HCT116 (cell line): ENCODE data around the gene PPFIBP1. TPM values are rescaled to one million over a fixed set of nuclear protein-coding genes. Genes with fewer than 3 reads are reported as not detected.

Experiments used
- ATAC-seq: fragments of 200-7000 bp; cut with Tn5 transposase; 2 replicates; pipeline ENCODE4 v1.9.1; 2020; ENCODE audit warnings: mild to moderate bottlenecking, moderate library complexity
- BruUV-seq: library from RNA; stranded (reverse); fragments of 400-500 nt; replicated peaks from 2 replicates; lab custom pipeline; 2021; lab: Mats Ljungman, UMichigan
- CTCF ChIA-PET: fragments of 300-600 bp; sonication (Branson Sonifier 250); formaldehyde crosslinking; loops from one replicate; lab custom pipeline; 2021; ENCODE audit warnings: antibody characterized with exemption; lab: Charles Lee
- POLR2A ChIA-PET: fragments of 300-600, 350-600 bp; sonication (Branson Sonifier 250); formaldehyde crosslinking; loops from one replicate; lab custom pipeline; 2021; ENCODE audit warnings: antibody characterized with exemption; lab: Charles Lee
- RAD21 ChIA-PET, 2 experiments: fragments of 300-600 bp; sonication (Branson Sonifier 250); formaldehyde crosslinking; loops; one replicate each; lab custom pipeline; 2023; ENCODE audit warnings: low total read pairs in 2 of 2; ENCODE audit not compliant: uncharacterized antibody in 2 of 2, unreplicated experiment in 2 of 2, low non-redundant PET in 1 of 2; lab: Charles Lee
- DNase-seq: peaks from one replicate; pipeline ENCODE4 v3.0.0-alpha.2; 2010; ENCODE audit warnings: low read depth, low spot score
- H2AFZ ChIP-seq: fragments of 200-600 bp; shearing (Covaris generic), sonication (generic); 2 replicates; pipeline ENCODE4 v1.6.1; 2017; ENCODE audit warnings: low read depth, mixed run types, mixed read lengths, antibody characterized with exemption, low read length; ENCODE audit not compliant: poor library complexity, severe bottlenecking
- H3K27ac ChIP-seq: 2 replicates; pipeline ENCODE4 v1.5.1; 2012; ENCODE audit warnings: low read depth, low read length
- H3K27me3 ChIP-seq: fragments of 200-600 bp; sonication (generic); 2 replicates; pipeline ENCODE4 v1.6.1; 2016; ENCODE audit warnings: mixed run types, low read length, mixed read lengths; ENCODE audit not compliant: insufficient read depth
- H3K36me3 ChIP-seq, 2 experiments: fragments of 200-500 bp in 1 of 2; fragments of 200-600 bp in 1 of 2; sonication (Bioruptor generic) in 1 of 2; sonication (generic) in 1 of 2; 2 replicates each; pipeline versions ENCODE4 v1.5.1 to v1.6.1; 2014 to 2016; ENCODE audit warnings: low read length in 2 of 2, inconsistent platforms in 1 of 2, mixed read lengths in 1 of 2, mixed run types in 1 of 2; ENCODE audit not compliant: insufficient read depth in 2 of 2, control insufficient read depth in 1 of 2
- H3K4me1 ChIP-seq, 2 experiments: fragments of 200-600 bp in 1 of 2; sonication (generic) in 1 of 2; 2 replicates each; pipeline versions ENCODE4 v1.5.1 to v1.6.1; 2012 to 2017; ENCODE audit warnings: low read length in 2 of 2, inconsistent platforms in 1 of 2, mild to moderate bottlenecking in 1 of 2, mixed read lengths in 1 of 2, mixed run types in 1 of 2, moderate library complexity in 1 of 2; ENCODE audit not compliant: insufficient read depth in 2 of 2, control insufficient read depth in 1 of 2
- H3K4me2 ChIP-seq: fragments of 200-600 bp; sonication (generic); 2 replicates; pipeline ENCODE4 v1.6.1; 2017; ENCODE audit warnings: mixed run types, low read length, mixed read lengths
- H3K4me3 ChIP-seq, 2 experiments: fragments of 200-600 bp in 1 of 2; sonication (generic) in 1 of 2; replicated peaks in 1 of 2; 2 replicates each; pipeline ENCODE4 v1.5.1; 2011 to 2016; ENCODE audit warnings: low read length in 2 of 2, control low read depth in 1 of 2, low read depth in 1 of 2, mild to moderate bottlenecking in 1 of 2, mixed read lengths in 1 of 2, mixed run types in 1 of 2
- H3K79me2 ChIP-seq: fragments of 200-600 bp; sonication (generic); 2 replicates; pipeline ENCODE4 v1.6.1; 2017; ENCODE audit warnings: mild to moderate bottlenecking, mixed run types, low read length, moderate library complexity, mixed read lengths; ENCODE audit not compliant: insufficient read depth
- H3K9ac ChIP-seq: fragments of 200-600 bp; sonication (generic); 2 replicates; pipeline ENCODE4 v1.6.1; 2016; ENCODE audit warnings: low read length, mixed read lengths
- H3K9me2 ChIP-seq: fragments of 200-600 bp; sonication (generic), shearing (Covaris generic); 2 replicates; pipeline ENCODE4 v1.6.1; 2017; ENCODE audit warnings: mixed run types, mild to moderate bottlenecking, moderate library complexity; ENCODE audit not compliant: insufficient read depth
- H3K9me3 ChIP-seq, 2 experiments: fragments of 200-500 bp in 1 of 2; fragments of 200-600 bp in 1 of 2; sonication (Bioruptor generic) in 1 of 2; sonication (generic) in 1 of 2; 2 replicates each; pipeline ENCODE4 v1.6.1; 2014 to 2017; ENCODE audit warnings: low read length in 2 of 2, mixed read lengths in 2 of 2, inconsistent platforms in 1 of 2, low read depth in 1 of 2, mild to moderate bottlenecking in 1 of 2, mixed run types in 1 of 2, moderate library complexity in 1 of 2; ENCODE audit not compliant: control insufficient read depth in 1 of 2, insufficient read depth in 1 of 2
- H4K20me1 ChIP-seq: fragments of 200-600 bp; sonication (generic), shearing (Covaris generic); 2 replicates; pipeline ENCODE4 v1.6.1; 2017; ENCODE audit warnings: mixed run types, mild to moderate bottlenecking, moderate library complexity; ENCODE audit not compliant: insufficient read depth
- CBX3 ChIP-seq: IDR thresholded peaks from 2 replicates; pipeline ENCODE4 v1.6.1; 2012; ENCODE audit warnings: low read depth
- EGR1 ChIP-seq: IDR thresholded peaks from 2 replicates; pipeline ENCODE4 v1.6.1; 2012; ENCODE audit warnings: low read depth
- ELF1 ChIP-seq: IDR thresholded peaks from 2 replicates; pipeline ENCODE4 v1.6.1; 2012; ENCODE audit warnings: low read depth, borderline replicate concordance
- EZH2 ChIP-seq: fragments of 200-600 bp; sonication (generic); IDR thresholded peaks from 2 replicates; pipeline ENCODE4 v1.6.1; 2017; ENCODE audit warnings: antibody characterized with exemption, mixed run types
- EZH2phosphoT487 ChIP-seq: fragments of 200-600 bp; IDR thresholded peaks from 2 replicates; pipeline ENCODE4 v1.6.1; 2018; ENCODE audit warnings: antibody characterized with exemption, borderline replicate concordance
- FOSL1 ChIP-seq: IDR thresholded peaks from 2 replicates; pipeline ENCODE4 v1.6.1; 2012; ENCODE audit warnings: low read depth
- POLR2AphosphoS5 ChIP-seq: IDR thresholded peaks from 2 replicates; pipeline ENCODE4 v1.6.1; 2011; ENCODE audit warnings: mild to moderate bottlenecking, low read depth, low read length, moderate library complexity
- SIN3A ChIP-seq: IDR thresholded peaks from 2 replicates; pipeline ENCODE4 v1.6.1; 2012; ENCODE audit warnings: low read depth
- TCF7L2 ChIP-seq: IDR thresholded peaks from 2 replicates; pipeline ENCODE4 v1.7.0; 2011; ENCODE audit warnings: borderline replicate concordance, inconsistent platforms; ENCODE audit not compliant: insufficient read depth, insufficient read length; ENCODE audit errors: extremely low read depth
- ZFX ChIP-seq: fragments of 450-650 bp; IDR thresholded peaks from 2 replicates; pipeline ENCODE4 v1.6.1; 2017
- intact Hi-C: fragments of 100-400 bp; cut with micrococcal nuclease; formaldehyde crosslinking; loops from 2 replicates; pipeline ENCODE4 v1.10.0; 2022
- total RNA-seq: library from RNA; stranded (reverse); gene quantifications from one replicate; pipeline ENCODE4 v1.2.1, GENCODE V29; 2021; ENCODE audit not compliant: unreplicated experiment
- TF ChIP-seq, protein P1 (sequence below): IDR thresholded peaks from 2 replicates; pipeline ENCODE4 v1.6.1; 2012
- TF ChIP-seq, protein P2 (sequence below): IDR thresholded peaks from 2 replicates; pipeline ENCODE4 v1.6.1; 2011; ENCODE audit warnings: mild to moderate bottlenecking, low read length, moderate library complexity; ENCODE audit not compliant: insufficient replicate concordance; ENCODE audit errors: extremely low read depth
- TF ChIP-seq, protein P3 (sequence below): IDR thresholded peaks from 2 replicates; pipeline ENCODE4 v1.6.1; 2012; ENCODE audit warnings: low read depth
- TF ChIP-seq, protein P4 (sequence below): IDR thresholded peaks from 2 replicates; pipeline ENCODE4 v1.6.1; 2012

The PPFIBP1 gene
- total RNA-seq, 1 experiment from 2014 or later = 102 TPM

DNA sequence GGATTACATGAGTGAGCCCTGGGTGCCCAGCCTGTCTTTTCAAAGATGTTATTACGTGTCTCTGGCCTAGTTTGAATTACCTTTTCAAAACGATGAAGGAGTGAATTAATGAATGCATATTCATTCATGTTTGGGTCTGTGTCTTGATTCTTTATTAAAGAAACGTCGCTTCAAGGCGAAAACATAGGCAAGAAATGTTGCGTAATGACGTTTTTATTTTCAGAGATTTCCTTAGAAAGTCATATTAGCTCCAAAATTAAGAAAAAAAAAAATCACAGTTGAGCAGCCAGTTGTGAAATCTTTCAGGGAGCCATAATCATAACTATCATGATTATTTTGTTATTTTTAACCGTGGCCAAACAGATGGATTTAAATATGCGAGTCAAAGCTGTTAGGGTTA lies 3.5 kb downstream of the PPFIBP1 start (continued):
- TF ChIP-seq EZH2 (no peak), TCF7L2 (no peak)

DNA sequence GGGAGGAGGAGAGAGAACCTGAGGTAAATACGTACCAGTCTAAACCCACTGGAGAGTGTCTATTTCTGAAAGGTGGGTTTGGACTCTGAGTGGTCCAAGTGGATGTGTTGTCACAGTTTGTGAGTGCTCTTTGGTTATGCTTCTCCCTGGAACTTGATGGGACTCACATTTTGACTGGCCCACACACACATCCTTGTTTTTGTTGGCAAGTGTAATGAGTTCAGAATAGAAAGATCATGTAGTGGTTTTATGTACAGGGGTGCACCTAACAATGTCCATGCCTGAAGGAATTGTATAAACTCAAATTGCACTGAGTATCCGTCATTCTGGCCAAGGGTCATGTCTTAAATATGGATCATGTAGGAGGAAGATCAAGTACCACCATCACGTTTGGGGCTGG lies 4.8 kb downstream of the PPFIBP1 start:
- Histone ChIP-seq H3K9me2 (no peaks in the 10 kb centered on the region), H3K9me3 (no peaks in the 10 kb centered on the region), H3K4me1 (peaks cover 29 to 42% of the 10 kb centered on the region in 2 experiments), H3K4me2 (no peak overlapping the region), H3K9ac (no peak overlapping the region), H2AFZ (no peak overlapping the region), H4K20me1 (no peaks in the 10 kb centered on the region), H3K4me3 (no peak overlapping the region), H3K27ac (no peak overlapping the region), H3K36me3 (no peaks in the 10 kb centered on the region), H3K79me2 (peaks cover 94% of the 10 kb centered on the region), H3K27me3 (no peaks in the 10 kb centered on the region)
- ChIA-PET RAD21 (no interaction called here), POLR2A (no interaction called here), CTCF (no interaction called here)
- intact Hi-C loops = no loop called here
- no peak for ATAC-seq
- no TSS peak for BruUV-seq
- DNase-seq = no peak
- TF ChIP-seq FOSL1 (no peak), CBX3 (no peak), EZH2phosphoT487 (no peak), EZH2 (no peak), POLR2AphosphoS5 (no peak), ZFX (no peak), SIN3A (no peak), EGR1 (no peak), ELF1 (no peak)
- TF ChIP-seq, protein P1, sequence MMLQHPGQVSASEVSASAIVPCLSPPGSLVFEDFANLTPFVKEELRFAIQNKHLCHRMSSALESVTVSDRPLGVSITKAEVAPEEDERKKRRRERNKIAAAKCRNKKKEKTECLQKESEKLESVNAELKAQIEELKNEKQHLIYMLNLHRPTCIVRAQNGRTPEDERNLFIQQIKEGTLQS = no peak
- TF ChIP-seq, protein P2, sequence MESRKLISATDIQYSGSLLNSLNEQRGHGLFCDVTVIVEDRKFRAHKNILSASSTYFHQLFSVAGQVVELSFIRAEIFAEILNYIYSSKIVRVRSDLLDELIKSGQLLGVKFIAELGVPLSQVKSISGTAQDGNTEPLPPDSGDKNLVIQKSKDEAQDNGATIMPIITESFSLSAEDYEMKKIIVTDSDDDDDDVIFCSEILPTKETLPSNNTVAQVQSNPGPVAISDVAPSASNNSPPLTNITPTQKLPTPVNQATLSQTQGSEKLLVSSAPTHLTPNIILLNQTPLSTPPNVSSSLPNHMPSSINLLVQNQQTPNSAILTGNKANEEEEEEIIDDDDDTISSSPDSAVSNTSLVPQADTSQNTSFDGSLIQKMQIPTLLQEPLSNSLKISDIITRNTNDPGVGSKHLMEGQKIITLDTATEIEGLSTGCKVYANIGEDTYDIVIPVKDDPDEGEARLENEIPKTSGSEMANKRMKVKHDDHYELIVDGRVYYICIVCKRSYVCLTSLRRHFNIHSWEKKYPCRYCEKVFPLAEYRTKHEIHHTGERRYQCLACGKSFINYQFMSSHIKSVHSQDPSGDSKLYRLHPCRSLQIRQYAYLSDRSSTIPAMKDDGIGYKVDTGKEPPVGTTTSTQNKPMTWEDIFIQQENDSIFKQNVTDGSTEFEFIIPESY = no peak
- TF ChIP-seq, protein P3, sequence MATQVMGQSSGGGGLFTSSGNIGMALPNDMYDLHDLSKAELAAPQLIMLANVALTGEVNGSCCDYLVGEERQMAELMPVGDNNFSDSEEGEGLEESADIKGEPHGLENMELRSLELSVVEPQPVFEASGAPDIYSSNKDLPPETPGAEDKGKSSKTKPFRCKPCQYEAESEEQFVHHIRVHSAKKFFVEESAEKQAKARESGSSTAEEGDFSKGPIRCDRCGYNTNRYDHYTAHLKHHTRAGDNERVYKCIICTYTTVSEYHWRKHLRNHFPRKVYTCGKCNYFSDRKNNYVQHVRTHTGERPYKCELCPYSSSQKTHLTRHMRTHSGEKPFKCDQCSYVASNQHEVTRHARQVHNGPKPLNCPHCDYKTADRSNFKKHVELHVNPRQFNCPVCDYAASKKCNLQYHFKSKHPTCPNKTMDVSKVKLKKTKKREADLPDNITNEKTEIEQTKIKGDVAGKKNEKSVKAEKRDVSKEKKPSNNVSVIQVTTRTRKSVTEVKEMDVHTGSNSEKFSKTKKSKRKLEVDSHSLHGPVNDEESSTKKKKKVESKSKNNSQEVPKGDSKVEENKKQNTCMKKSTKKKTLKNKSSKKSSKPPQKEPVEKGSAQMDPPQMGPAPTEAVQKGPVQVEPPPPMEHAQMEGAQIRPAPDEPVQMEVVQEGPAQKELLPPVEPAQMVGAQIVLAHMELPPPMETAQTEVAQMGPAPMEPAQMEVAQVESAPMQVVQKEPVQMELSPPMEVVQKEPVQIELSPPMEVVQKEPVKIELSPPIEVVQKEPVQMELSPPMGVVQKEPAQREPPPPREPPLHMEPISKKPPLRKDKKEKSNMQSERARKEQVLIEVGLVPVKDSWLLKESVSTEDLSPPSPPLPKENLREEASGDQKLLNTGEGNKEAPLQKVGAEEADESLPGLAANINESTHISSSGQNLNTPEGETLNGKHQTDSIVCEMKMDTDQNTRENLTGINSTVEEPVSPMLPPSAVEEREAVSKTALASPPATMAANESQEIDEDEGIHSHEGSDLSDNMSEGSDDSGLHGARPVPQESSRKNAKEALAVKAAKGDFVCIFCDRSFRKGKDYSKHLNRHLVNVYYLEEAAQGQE = no peak
- TF ChIP-seq, protein P4, sequence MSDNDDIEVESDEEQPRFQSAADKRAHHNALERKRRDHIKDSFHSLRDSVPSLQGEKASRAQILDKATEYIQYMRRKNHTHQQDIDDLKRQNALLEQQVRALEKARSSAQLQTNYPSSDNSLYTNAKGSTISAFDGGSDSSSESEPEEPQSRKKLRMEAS = no peak
